ENCODE results near the gene EPC1.

DNA sequence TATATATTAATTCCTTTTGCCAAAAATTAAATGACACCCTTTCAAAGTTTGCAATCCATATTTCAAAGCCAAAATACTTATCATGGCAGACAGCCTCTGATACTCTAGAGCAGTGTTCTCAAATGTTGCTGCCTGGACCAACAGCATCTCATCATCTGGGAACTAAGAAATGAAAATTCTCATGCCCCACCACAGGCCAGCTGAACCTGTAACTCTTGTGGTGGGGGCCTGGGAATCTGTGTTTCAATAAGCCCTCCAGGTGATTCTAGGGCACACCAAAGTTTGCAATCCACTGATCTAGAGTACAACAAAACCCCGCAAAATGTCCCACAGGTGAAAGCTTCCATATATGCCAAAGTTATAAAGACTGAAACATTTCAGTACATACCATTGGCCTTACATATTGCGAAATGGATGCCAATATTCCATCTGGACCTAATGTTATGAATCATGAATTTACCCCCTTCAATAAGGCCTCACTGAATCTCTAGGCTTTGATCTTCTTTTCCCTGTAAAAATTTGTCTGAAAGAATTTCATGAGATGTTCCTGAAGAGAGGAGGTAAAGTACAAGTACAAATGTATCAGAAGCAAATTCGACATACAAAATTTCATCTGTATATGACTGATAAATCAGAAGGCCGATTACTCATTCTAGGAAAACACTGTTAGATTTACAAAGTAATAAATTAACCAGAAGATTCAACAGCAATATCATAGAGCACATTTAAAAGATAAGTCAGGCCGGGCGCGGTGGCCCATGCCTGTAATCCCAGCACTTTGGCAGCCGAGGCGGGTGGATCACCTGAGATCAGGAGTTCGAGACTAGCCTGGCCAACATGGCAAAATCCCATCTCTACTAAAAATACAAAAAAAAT is 25.3 kb upstream of the EPC1 start:
- no peak for TF ChIP-seq TAF1 (IDR thresholded peaks at IDR 0.05; ENCODE audit: low read depth)
- no peak for TF ChIP-seq EP300 (IDR thresholded peaks at IDR 0.05; ENCODE audit: borderline replicate concordance)
- TF ChIP-seq NFIC (IDR thresholded peaks at IDR 0.05): no peak
- no peak for TF ChIP-seq MAX (IDR thresholded peaks at IDR 0.05)
- TF ChIP-seq YY1 (IDR thresholded peaks at IDR 0.05; ENCODE audit: low read depth): no peak
- no peak for TF ChIP-seq CREB1 (IDR thresholded peaks at IDR 0.05; ENCODE audit: low read depth)
- no peak for TF ChIP-seq RAD21 (IDR thresholded peaks at IDR 0.05; ENCODE audit: low read depth)
- no peak for TF ChIP-seq USF1 (IDR thresholded peaks at IDR 0.05)
- no peak for TF ChIP-seq FOXM1 (IDR thresholded peaks at IDR 0.05; ENCODE audit: borderline replicate concordance, low read depth)
- TF ChIP-seq TCF12 (IDR thresholded peaks at IDR 0.05; ENCODE audit: low read depth): no peak
